GM19463 (cell line): Measurements from ENCODE around the gene KIF1A.

Experiments
- ATAC-seq: cut with Tn5 transposase; IDR thresholded peaks from one replicate; pipeline ENCODE4 v1.9.1; 2021; ENCODE audit warnings: mild to moderate bottlenecking, moderate library complexity; ENCODE audit not compliant: unreplicated experiment

Gene KIF1A

DNA sequence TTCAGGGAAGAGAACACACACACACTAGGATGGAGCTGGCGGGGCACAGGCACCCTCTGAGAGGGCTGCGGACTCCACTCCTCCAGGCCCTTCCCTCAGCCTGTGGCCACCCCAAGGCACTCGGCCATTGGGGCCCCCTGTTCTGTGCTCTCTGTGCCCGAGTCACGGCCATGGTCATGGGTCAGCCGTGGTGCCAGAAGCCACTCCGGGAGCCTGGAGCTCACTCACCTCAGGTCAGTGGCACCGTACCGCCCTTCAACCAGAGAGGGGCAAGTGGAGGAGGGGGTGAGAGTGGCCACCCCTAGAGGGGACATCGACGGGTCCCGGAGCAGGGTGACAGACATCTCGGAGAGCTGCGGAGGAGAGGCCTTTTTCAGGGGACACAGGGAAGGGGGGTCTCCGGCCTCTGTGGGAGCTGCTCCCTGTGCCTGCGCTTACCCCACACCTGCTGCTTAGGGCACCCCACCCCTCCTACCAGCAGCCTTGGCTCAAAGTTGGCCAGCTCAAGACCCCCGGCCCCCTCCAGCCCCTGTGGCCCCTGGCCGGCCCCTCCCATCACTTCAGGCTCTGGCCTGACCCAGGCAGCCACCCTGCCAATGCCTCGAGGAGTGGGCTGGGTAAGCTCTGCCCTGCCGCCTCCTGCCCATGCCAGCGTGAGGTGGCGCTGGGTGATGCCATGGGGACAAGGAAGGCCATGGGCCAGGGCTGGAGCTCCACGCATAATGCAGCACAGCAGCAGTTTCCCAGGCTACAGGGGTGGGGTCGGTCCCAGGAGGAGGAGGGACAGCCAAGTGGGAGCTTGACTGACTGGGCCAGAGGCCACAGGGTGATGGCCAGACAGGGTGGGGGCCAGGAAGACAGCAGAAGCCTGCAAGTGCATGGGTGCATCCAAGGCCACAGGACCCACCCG, 99.1 kb downstream of the KIF1A start:
- ATAC-seq, result no peak

DNA sequence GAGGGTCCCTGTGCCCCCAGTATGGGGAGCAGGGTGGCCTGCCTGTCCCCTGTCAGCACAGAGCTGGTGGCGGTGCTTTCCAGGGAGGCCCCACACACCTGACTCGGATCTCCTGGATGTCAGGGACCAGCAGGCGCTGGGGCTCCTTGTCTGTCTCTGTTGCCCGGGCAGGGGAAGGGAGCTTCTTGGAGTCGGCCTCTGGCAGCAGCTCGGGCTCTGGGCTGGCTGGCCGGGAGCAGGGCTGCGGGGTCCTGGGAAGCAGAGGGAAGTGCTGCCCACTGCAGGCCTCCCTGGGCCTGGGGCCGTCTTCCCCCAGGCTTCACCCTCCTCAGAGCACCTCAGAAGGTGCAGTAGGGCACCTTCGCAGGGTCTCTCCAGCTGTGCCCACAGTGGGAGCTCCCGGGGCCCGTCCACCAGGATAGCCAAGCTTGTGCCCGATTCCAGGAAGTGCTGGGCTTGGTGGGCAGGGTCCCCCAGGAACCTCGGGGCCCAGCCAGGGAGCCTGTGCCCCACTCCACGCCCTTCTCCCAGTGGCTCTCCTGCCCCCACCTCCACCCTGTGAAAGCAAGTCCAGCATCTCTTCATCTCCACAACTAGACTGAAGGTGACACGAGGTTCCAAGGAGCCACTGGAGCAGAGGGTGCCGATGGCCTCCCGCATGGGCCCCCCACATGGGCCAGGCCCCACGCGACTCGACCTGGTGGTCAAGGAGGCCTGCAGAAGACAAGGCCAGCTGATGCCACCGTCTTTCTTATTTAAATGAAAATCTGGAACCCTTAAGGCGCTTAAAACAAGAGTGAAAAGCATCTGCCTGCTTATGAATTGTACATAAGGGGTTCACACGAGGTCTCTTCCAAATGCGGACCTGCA, 100.1 kb downstream of the KIF1A start:
- no peak for ATAC-seq

DNA sequence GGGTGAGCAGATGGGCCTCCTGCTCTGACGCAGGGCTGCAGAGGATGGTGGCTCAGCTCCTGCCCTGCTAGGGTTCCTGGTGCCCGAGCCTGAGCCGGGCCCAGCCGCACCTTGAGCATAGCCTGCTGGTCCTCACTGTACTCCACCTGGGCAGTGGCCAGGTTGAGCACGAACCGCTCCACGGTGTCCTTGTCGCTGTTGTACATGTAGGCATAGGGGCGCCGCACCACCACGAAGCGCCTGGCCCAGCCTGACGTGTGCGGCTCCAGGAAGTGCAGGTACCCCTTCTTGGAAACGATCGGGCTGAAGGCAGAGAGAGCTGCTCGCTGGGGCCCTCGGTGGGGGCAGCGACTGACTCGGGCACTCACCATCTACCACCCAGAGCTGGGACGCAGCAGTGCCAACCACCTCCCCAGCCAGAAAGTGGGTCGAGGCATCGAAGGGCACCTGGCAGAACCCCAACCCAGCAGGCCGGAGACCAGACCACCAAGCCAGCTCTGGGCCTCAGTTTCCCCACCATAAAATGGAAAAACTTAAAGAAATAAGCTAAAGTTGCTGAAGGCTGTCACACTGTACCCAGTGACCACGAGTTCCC, 101.0 kb downstream of the KIF1A start:
- ATAC-seq, result no peak

DNA sequence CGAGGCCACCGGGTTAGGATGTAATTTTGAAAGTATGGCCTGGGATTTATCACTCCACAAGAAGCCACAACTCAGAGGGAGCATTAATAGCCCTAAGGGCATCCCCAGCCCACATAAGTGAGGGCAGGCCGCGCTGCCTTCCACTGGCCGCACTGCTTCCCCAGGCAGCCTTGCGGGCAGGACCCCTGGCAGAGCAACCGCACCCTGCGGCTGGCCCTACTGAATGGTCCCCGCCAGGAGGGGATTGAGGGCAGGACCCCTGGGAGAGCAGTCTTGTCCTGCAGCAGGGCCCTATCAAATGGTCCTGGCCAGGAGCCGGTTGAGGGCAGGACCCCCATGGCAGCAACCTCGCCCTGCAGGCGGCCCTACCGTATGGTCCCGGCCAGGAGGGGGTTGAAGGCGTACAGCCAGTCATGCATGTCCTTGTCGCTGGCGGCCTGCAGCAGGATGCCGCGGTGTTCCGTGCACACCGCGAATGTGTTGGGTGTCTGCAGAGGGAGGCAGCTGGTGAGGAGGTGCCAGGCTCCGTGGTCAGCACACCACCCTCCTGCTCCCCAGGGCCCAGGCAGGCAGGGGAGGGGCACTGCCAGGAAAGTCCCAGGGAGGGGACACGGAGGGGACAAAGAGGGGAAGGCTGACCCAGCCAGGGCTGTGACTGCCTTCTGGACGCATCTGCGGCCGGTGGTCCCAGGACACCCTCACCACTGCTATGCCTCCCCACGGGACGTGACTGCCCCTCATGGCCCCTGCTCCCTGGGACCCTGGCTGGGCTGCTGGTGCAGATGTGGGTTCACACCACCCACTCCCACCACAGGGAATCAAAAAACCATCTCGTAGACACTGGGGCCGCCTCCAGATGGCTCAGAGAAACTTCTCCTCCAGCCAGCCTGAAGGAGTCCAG, 102.1 kb downstream of the KIF1A start:
- ATAC-seq, result no peak

DNA sequence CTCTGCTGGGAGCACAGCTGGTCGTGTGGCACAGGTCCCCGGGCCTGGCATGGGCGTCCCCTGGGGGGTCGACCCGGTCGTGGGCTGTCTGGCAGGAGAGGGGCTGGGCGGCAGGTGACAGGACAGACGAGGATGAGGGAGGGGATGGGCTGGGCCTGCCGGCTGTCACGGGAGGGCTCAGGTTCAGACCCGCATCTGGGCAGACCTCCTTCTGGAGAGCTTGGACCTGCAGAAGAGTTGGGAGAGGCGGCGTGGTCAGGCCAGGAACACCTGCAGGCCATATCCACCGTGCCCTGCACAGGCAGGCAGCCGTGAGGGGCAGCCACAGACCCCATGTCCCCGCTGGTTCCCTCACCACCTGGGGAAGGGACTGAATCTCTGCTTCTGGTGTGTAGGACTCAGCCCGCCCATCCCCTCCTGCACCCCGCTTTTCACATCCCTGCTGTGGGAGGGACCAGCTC, 102.8 kb downstream of the KIF1A start:
- no peak for ATAC-seq

DNA sequence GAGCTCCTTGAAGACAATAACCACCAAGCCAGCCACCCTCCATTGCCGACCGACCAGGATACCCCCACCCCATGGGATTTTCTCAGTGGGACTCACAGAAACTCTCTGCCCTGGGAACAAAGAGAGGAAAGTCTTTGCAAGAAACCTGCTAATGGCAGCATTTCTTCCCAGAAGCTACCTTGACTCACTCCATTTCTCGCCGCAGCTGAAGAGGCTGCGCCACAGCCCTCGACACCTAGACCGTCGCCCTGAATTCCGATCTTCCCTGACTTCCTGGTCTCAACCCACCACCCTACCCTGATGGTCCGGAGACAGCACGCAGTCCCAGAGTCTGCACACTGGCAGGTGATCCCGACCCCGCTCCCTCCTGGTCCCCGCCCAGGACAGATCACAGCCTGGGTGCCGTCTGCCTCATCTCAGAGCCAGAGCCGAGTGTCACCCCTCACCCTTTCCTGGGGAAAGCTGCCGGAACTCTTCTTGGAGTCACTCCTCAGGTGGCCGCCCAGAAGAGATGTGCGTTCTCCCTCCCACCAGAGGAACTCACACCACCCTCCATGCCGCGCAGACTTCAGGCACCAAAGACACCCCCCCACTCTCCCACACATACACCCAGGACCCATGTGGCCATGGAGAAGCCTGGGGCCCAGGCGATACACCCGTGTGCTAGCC, 103.8 kb downstream of the KIF1A start:
- ATAC-seq, result no peak

DNA sequence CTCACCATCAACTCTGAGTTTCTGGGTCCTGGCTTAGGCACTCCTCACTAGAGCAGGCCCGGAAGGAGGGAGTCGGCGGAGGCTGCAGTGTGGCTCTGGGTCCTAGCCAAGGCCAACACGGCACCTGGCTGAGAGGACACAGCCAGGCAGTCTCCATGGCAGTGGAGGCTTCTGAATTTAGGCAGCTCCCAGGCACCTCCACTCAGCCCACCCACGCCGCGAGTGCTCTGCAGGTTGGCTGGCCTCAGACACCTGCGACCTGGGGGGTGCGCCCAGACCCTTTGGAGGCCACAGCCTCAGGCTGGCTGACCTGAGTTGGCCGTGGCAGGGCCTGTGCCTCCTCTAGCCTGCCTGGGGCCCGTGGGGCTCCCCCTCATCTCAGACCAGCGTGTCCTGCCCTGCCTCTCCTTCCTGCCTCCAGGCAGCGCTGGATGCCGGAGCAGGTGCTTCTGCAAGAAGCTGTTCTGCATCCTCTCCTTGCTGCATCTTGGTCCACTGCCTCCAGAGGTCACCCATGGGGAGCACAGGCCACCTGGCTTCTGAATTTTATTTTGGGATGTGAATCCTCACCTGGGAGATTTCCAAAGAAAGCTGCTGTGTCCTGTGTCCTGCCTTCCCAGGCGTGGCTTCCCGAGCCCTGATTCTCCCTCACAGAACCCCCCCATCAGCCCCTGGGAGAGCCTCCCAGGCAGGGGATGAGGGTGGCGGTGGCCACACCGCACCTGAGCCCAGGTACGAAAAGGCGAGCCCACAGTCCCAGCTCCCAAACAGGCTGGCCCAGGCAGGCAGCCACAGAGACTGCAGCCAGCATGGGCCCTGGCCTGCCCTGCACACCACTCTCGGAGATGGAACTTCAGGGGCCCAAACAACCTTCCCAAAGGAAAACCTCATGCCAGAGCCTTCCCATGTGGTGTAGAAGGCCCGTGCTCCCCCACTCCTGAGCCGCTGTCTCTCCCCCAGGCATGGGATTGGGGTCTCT, 105.0 kb downstream of the KIF1A start:
- no peak for ATAC-seq

DNA sequence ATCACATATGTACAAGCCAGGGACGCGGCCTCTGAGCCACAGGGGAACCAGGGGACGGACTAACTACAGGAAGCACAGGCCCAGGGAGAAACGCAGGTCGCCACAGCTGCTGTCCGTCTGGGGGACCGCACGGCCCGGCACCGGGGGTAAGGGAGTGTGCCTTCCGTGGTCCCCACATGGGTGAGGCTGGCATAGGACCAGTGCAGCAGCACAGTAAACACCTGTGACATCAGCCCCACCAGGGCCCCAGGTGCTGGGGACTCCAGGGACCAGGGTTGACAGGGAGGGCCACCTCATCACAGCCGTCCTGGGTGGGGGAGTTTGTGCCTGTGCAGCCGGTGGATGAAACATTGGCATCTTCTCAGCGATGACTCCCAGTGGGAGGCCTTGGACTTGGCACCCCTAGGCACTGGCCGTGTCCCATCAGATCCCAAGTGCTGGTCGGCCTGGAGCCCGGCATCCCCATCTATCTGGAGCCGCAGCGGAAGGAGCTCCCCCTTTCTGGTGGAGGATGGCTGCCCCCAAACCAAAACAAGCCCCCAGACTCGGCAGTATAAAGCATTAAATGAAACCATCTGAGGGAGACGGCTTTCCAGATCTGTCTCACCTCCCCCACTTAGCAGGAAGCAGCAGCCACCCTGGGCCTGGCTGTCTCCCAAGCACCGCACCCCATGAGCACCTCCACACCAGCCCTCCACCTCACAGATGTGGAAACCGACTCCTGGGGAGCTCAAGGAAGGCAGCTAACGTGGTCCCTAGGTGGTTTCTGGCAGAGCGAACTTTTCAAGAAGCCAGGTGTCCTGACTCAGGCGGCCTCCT, 105.9 kb downstream of the KIF1A start:
- ATAC-seq, result no peak

DNA sequence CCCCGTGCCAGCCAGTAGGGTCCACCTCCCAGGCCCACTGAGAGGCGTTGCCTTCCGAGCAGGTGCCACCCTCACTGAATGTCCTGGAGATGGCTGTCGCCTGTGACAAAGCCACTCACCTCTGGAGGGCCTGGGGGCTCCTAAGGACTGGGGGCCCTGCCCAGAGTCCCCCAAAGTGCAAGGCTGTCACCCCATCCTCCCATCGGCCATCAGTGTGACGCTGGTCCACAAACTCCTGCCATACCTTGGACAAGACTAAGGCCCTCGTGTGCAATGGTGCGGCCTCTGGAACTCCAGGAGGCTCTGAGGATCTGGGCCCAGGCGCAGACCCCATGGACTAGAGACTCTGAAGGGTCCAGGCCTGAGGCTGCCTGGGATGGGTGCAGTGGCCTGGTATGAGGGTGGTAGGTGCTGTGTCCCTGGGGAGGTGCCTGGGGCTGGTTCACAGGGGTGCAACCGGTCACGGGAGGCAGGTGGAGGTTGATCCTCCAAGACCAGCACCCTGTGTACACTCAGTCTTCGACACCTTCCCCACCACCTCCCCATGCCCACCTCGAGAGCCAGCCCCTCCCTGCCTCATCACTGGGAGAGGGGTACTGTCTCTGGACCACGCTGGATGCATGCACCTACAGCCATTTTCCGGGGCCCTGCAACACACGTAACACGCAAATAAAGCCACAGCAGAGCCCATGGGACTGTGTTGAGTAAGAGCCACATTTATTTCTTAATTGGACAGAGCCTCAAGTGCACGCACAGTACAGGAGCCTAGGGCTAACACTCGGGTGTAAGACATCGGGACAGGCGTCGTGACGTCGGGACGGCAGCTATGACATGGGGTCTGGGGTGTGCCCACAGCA, 106.7 kb downstream of the KIF1A start:
- ATAC-seq, result no peak

DNA sequence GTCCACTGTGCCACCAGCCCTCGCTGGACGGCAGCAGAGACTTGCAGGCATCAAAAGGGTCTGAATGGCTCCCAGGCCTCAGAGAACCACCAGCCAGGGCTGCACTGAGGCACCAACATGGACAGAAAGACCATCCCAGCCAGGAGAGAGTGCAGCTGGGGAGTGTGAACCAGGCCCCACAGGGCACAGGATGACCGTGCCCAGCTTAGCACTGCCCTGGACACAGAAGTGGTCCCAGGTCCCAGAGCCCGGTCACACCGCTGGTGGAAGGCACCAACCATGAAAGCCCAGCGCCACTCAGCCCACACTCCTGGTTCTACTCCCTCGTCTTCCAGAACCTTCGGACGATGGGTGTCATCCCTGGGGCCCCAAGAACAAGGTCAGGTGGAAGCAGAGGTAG, 107.9 kb downstream of the KIF1A start:
- ATAC-seq, result no peak

DNA sequence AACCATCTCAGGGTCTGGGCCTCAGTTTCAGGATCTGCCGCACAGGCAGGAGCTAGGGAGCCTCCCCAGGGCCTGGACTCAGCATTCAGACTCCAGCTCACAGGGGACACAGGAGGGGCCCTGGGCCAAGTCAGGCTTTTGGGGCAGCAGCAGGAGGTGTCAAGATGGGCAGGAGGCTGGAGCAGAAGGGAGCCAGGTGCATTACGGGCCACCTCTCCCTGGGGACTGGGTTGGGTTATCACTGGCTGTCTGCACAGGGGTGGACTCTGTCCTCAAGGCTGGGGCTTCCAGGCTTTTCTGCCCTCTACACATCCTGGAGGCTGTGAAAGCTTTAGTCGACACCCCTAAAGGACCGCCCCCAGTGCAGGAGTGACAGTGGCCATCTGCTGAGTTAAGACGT, 108.3 kb downstream of the KIF1A start:
- ATAC-seq, result no peak

DNA sequence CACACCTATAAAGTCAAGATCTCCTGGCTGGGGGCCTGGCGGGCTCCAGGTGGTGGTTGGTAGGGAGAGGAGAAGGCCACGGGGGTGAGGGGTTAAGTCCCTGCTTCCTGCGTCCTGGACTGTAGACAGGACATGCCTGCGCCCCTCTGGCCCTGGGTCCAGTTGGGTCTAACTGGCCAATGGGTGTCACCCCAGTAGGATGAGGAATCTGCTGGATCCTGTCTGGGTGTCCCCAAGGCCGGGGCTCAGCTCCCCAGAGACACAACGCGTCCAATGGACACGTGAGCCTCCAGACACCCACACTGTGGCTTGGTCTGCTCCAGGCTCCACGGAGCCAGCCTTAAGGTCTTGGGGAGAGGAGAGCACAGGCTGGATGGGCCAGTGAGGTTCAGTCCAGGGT, 108.7 kb downstream of the KIF1A start:
- ATAC-seq, result no peak

DNA sequence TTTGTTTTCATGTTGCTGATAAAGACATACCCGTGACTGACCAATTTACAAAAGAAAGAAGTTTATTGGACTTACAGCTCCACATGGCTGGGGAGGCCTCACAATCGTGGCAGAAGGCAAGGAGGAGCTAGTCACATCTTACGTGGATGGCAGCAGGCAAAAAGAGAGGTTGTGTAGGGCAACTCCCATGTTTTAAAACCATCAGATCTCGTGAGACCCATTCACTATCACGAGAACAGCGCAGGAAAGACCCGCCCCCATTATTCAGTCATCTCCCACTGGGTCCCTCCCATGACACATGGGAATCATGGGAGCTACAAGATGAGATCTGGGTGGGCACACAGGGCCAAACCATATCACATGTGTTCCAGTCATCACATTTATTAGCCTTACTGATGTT, 111.6 kb downstream of the KIF1A start:
- ATAC-seq, result no peak

DNA sequence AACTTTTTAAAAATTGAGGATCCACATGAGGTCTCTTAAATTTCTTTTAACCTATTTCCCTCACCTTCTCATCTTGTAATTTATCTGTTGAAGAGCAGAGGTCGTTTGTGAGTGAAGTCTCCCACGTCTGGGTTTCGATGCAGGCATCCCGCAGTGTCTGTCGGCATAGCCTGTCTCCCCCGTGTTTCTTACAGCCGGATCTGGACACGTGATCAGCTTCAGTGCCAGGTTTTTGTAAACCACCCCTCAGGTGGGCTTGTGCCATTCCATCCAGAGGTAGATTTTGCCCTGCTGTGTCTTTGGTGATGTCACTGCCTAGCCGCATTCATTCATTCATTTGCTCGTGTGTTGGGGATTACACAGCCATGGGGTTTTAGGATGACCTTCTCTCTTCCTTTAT, 112.2 kb downstream of the KIF1A start:
- ATAC-seq, result no peak

DNA sequence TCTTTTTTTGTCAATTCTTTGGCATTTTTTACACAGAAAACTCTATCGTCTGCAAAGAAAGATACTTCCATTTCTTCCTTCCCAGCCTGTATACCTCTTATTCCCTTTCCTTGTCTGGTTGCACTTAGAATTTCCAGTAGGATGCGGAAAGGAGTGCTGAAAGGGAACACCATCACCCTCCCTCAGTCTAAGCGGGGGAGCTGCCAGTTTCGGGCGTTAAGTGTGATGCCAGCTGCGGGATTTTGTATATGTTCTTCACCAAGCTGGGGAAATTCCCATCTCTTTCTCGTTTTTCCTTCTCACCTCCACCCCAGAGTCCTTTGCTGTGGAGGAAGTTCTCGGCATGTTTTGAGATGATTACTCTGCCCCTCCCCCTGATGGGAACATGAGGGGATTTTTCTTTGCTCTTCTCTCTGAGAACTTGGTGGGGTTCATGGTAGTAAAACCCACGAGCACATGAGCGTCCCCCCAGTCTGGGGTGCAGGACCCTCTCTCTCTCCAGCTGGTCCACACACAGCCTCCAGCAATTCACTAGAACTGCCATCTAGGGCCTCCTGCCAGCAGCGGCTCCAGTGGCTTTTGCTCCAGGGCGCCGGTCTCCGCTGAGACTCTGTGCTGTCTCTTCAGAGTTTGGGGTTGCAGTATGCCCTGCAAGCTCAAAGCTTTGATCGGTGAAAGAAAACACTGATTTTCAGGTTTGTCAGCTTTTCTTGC, 112.8 kb downstream of the KIF1A start:
- no peak for ATAC-seq

DNA sequence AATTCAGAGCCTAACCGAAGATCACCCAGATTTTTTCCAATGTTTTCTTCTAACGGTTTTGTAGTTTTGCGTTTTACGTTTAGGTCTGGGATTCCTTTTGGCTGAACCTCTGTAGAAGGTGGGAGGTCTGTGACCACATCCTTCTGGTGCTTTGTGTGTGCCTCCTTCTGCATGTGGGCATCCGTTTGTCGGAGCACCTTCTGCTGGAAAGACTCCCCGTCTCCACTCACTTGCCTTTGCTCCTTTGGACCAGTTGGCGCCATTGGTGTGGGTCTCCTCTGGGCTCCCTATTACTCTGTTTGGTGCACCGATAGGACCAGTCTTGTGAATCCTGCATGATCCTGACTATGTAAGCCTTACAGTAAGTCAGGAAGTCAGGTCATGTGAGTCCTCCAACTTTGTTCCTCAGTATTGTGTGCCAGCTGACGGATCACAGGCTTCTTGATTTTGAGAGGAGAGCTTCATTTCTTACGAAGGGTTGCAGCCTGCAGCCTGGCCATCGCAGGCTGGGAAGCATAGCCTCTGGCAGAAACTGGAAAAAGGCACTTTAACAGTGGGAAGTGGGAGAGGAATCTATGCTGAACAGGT, 114.7 kb downstream of the KIF1A start:
- no peak for ATAC-seq
